ENCODE data around the gene PFKFB2. TPM values are rescaled to one million over a fixed set of nuclear protein-coding genes. Genes with fewer than 3 reads are reported as not detected.

Gene PFKFB2
- polyA plus RNA-seq, 3 donors, result 2.1 to 6.9 (median 2.3) TPM

DNA sequence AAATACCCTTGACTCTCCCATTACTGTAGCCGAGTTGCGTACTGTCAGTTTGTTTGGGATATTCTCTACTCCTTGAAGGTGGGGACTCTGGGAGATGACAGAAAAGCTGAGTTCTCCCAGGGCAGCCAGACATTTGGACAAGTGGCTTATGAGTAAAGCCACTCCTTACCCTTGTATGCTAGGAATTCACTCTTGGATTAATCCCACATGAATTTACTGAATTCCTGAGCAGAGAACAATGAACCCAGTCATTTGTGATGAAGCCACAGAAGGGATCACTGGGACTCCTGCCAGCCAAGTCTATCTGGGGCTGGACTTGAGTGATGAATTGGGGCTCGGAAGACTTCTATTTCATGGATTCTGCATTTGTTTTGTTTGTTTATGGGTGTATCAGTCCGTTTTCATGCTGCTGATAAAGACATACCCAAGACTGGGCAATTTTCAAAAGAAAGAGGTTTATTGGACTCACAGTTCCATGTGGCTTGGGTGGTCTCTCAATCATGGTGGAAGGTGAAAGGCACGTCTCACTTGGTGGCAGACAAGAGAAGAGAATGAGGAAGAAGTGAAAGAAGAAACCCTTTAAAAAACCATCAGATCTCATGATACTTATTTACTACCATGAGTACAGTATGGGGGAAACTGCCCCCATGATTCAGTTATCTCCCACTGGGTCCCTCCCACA lies 45.6 kb upstream of the PFKFB2 start:
- Histone ChIP-seq H3K9me3 (replicated peaks in 1 of 2; ENCODE audit: control insufficient read depth in 1 of 2, insufficient read depth in 1 of 2, low read length in 2 of 2) (no peaks in the 10 kb centered on the region), H3K4me2 (replicated peaks; ENCODE audit: extremely low read depth, low read length, poor library complexity, severe bottlenecking) (no peak overlapping the region), H4K20me1 (ENCODE audit: insufficient read depth, low read length) (no peaks in the 10 kb centered on the region), H2AFZ (ENCODE audit: insufficient read depth, low read depth, low read length, poor library complexity, severe bottlenecking) (no peak overlapping the region), H3K36me3 (replicated peaks in 1 of 2; ENCODE audit: control insufficient read depth in 1 of 2, insufficient read depth in 2 of 2, low read length in 2 of 2) (no peaks in the 10 kb centered on the region), H3K27ac (ENCODE audit: low read depth in 1 of 2, low read length in 2 of 2) (no peak overlapping the region), H3K79me2 (ENCODE audit: insufficient read depth, low read length) (no peaks in the 10 kb centered on the region), H3K27me3 (ENCODE audit: control insufficient read depth in 2 of 2, insufficient read depth in 2 of 2, low read length in 2 of 2) (no peaks in the 10 kb centered on the region), H3K4me3 (replicated peaks in 1 of 3; ENCODE audit: low read depth in 2 of 3, low read length in 3 of 3) (no peak overlapping the region), H3K4me1 (ENCODE audit: control insufficient read depth in 1 of 2, insufficient read depth in 2 of 2, low read length in 2 of 2) (no peaks in the 10 kb centered on the region), H3K9ac (ENCODE audit: insufficient read depth, low read length, poor library complexity, severe bottlenecking) (no peak overlapping the region)
- peaks cover 2% of the 10 kb centered on the region for H3K4me1 Mint-ChIP-seq
- no peaks in the 10 kb centered on the region for H3K36me3 Mint-ChIP-seq
- DNase-seq, result no peak
- no peak overlapping the region for H3K4me3 Mint-ChIP-seq
- intact Hi-C loops (cut with micrococcal nuclease), result no loop called here
- no peak overlapping the region for H3K27ac Mint-ChIP-seq
- peaks cover 0 to 3% (median 0%) of the 10 kb centered on the region in 7 donors for H3K9me3 Mint-ChIP-seq
- WGBS (ENCODE audit: insufficient coverage), result 92% methylated on average over 2 of the region's 5 CpGs
- H3K27me3 Mint-ChIP-seq (ENCODE audit: low read depth in 3 of 3), result peaks cover 4 to 10% (median 4%) of the 10 kb centered on the region in 3 donors
- no peak for TF ChIP-seq CTCF (IDR thresholded peaks at IDR 0.05)

DNA sequence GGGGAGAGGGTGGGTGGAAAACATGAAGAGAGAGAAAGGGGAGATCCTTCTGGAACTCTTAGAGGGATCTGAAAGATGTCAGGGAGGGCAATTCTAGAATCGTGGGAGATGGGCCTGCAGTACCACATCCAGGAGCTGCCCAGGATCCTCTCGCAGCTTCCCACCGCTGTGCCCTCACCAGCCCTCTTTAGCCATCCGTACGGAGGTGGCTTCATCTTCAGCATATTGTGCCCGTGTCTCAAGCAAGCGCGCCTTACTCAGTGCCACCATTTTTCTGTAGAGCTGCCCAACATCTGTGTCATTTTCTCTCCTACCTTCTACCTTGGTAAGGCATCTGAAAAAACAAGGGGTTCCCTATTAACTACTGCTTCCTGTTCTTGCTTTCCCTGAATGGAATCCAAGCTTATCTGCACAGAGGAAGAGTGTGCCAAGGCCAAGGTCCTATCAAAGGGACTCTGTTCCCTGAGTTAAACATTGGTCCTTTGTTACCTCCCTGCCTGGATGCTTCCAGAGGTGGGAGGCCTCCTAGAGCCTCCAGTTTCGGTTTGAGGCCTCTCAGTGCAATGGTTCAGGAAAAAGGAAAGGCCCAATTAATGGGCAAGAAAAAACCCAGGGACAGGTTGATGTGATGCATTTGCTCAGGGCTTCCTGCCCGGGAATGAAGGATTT lies 43.8 kb upstream of the PFKFB2 start:
- intact Hi-C loops (cut with micrococcal nuclease), result no loop called here
- peaks cover 4 to 10% (median 4%) of the 10 kb centered on the region in 3 donors for H3K27me3 Mint-ChIP-seq (ENCODE audit: low read depth in 3 of 3)
- DNase-seq, result no peak
- TF ChIP-seq CTCF (IDR thresholded peaks at IDR 0.05), result no peak
- Histone ChIP-seq H3K9ac (ENCODE audit: insufficient read depth, low read length, poor library complexity, severe bottlenecking) (no peak overlapping the region), H2AFZ (ENCODE audit: insufficient read depth, low read depth, low read length, poor library complexity, severe bottlenecking) (no peak overlapping the region), H3K36me3 (replicated peaks in 1 of 2; ENCODE audit: control insufficient read depth in 1 of 2, insufficient read depth in 2 of 2, low read length in 2 of 2) (no peaks in the 10 kb centered on the region), H3K27ac (ENCODE audit: low read depth in 1 of 2, low read length in 2 of 2) (no peak overlapping the region), H3K27me3 (ENCODE audit: control insufficient read depth in 2 of 2, insufficient read depth in 2 of 2, low read length in 2 of 2) (no peaks in the 10 kb centered on the region), H3K4me3 (replicated peaks in 1 of 3; ENCODE audit: low read depth in 2 of 3, low read length in 3 of 3) (no peak overlapping the region), H3K9me3 (replicated peaks in 1 of 2; ENCODE audit: control insufficient read depth in 1 of 2, insufficient read depth in 1 of 2, low read length in 2 of 2) (no peaks in the 10 kb centered on the region), H3K79me2 (ENCODE audit: insufficient read depth, low read length) (no peaks in the 10 kb centered on the region), H3K4me2 (replicated peaks; ENCODE audit: extremely low read depth, low read length, poor library complexity, severe bottlenecking) (no peak overlapping the region), H4K20me1 (ENCODE audit: insufficient read depth, low read length) (no peaks in the 10 kb centered on the region), H3K4me1 (ENCODE audit: control insufficient read depth in 1 of 2, insufficient read depth in 2 of 2, low read length in 2 of 2) (no peaks in the 10 kb centered on the region)
- H3K27ac Mint-ChIP-seq, result peak overlapping the region in 1 of 7 donors; percentile 52
- no peaks in the 10 kb centered on the region for H3K36me3 Mint-ChIP-seq
- no peak overlapping the region for H3K4me3 Mint-ChIP-seq
- 94% methylated on average over 10 of the region's 10 CpGs for WGBS (ENCODE audit: insufficient coverage)
- H3K9me3 Mint-ChIP-seq, result peaks cover 0 to 3% (median 0%) of the 10 kb centered on the region in 7 donors
- H3K4me1 Mint-ChIP-seq, result peaks cover 2% of the 10 kb centered on the region
